CD4-positive, alpha-beta T cell treated with Interleukin-17A for 4 hours (primary cell): ENCODE data around the gene IP6K2.
"Not testable (repeated sequence)": the region's sequence is repeated elsewhere in the genome, so short reads cannot be mapped to it uniquely, and the experiment has no call there.

ENCODE experiments used
- DNase-seq: peaks from one replicate; pipeline ENCODE4 v3.0.0-alpha.2; 2020; ENCODE audit warnings: mixed read lengths

Gene IP6K2

GRCh38 chr3:48725185-48725855, 8.3 kb upstream of the IP6K2 start:
- DNase-seq, result not testable (repeated sequence)

- DNase-seq, result no peak
Measured at GRCh38 chr3:48723725-48724124, 6.7 kb upstream of the IP6K2 start.

GRCh38 chr3:48723293-48723692, 6.3 kb upstream of the IP6K2 start:
- not testable (repeated sequence) for DNase-seq

GRCh38 chr3:48716508-48716981, 476 bp downstream of the IP6K2 start:
- DNase-seq, result peak; percentile 33

- no peak for DNase-seq
Measured at GRCh38 chr3:48715174-48715800, 1.7 kb downstream of the IP6K2 start.

- no peak for DNase-seq
Measured at GRCh38 chr3:48711727-48712126, 5.3 kb downstream of the IP6K2 start.

- no peak for DNase-seq
Measured at GRCh38 chr3:48709051-48709461, 8.0 kb downstream of the IP6K2 start.

GRCh38 chr3:48708481-48708889, 8.5 kb downstream of the IP6K2 start:
- no peak for DNase-seq

GRCh38 chr3:48707157-48707556, 9.9 kb downstream of the IP6K2 start:
- no peak for DNase-seq

- DNase-seq, result no peak
Measured at GRCh38 chr3:48702320-48702920, 14.6 kb downstream of the IP6K2 start.

GRCh38 chr3:48700731-48701405, 16.2 kb downstream of the IP6K2 start:
- no peak for DNase-seq

- DNase-seq, result no peak
Measured at GRCh38 chr3:48698891-48699290, 18.1 kb downstream of the IP6K2 start.

- no peak for DNase-seq
Measured at GRCh38 chr3:48697952-48698351, 19.1 kb downstream of the IP6K2 start.

- DNase-seq, result no peak
Measured at GRCh38 chr3:48696601-48697000, 20.4 kb downstream of the IP6K2 start.

GRCh38 chr3:48696156-48696555, 20.9 kb downstream of the IP6K2 start:
- no peak for DNase-seq

- no peak for DNase-seq
Measured at GRCh38 chr3:48695393-48695753, 21.6 kb downstream of the IP6K2 start.

- DNase-seq, result no peak
Measured at GRCh38 chr3:48694610-48695392, 22.2 kb downstream of the IP6K2 start.

GRCh38 chr3:48693826-48694225, 23.2 kb downstream of the IP6K2 start:
- DNase-seq, result no peak

- DNase-seq, result no peak
Measured at GRCh38 chr3:48692551-48692950, 24.5 kb downstream of the IP6K2 start.

- DNase-seq, result no peak
Measured at GRCh38 chr3:48690846-48691458, 26.1 kb downstream of the IP6K2 start.

- no peak for DNase-seq
Measured at GRCh38 chr3:48689384-48689783, 27.6 kb downstream of the IP6K2 start.

- no peak for DNase-seq
Measured at GRCh38 chr3:48688737-48689075, 28.3 kb downstream of the IP6K2 start.
